Measurements from ENCODE around the gene ECE2. TPM values are rescaled to one million over a fixed set of nuclear protein-coding genes. Genes with fewer than 3 reads are reported as not detected.
A peak's percentile ranks its signal among the peaks of the same experiment; 100 is the strongest.

The ECE2 gene
- polyA plus RNA-seq, 3 donors = 5.5 TPM; not detected in 2

GRCh38 chr3:184238246-184238818 is 37.5 kb upstream of the ECE2 start:
- H3K27ac ChIP-seq (ENCODE audit: low read depth, low read length) = no peak overlapping the region
- 79 to 85% (median 80%) methylated on average over 13 of the region's 13 CpGs for WGBS, 3 donors

GRCh38 chr3:184239221-184239620 is 36.6 kb upstream of the ECE2 start:
- 91 to 98% (median 93%) methylated on average over 8 of the region's 8 CpGs for WGBS, 3 donors

GRCh38 chr3:184239708-184240107 is 36.1 kb upstream of the ECE2 start:
- 78 to 85% (median 81%) methylated on average over 7 of the region's 7 CpGs for WGBS, 3 donors
- no peak overlapping the region for H3K27ac ChIP-seq (ENCODE audit: low read depth, low read length)

More at GRCh38 chr3:184239221-184239620, 36.6 kb upstream of the ECE2 start:
- H3K27ac ChIP-seq (ENCODE audit: low read depth, low read length) = no peak overlapping the region

- H3K27ac ChIP-seq (ENCODE audit: low read depth, low read length) = no peak overlapping the region
- WGBS, 3 donors = 72 to 78% (median 78%) methylated on average over 4 of the region's 4 CpGs
Observed at GRCh38 chr3:184240384-184241140, 35.3 kb upstream of the ECE2 start.

GRCh38 chr3:184241141-184241446 is 34.7 kb upstream of the ECE2 start:
- 30 to 51% (median 45%) methylated on average over 17 of the region's 17 CpGs for WGBS, 3 donors
- no peak overlapping the region for H3K27ac ChIP-seq (ENCODE audit: low read depth, low read length)

- H3K27ac ChIP-seq (ENCODE audit: low read depth, low read length) = no peak overlapping the region
- 13 to 45% (median 39%) methylated on average over 45 to 46 of the region's 46 CpGs for WGBS, 3 donors
Observed at GRCh38 chr3:184241447-184242296, 34.1 kb upstream of the ECE2 start.

GRCh38 chr3:184242297-184242685 is 33.5 kb upstream of the ECE2 start:
- H3K27ac ChIP-seq (ENCODE audit: low read depth, low read length) = no peak overlapping the region
- 65 to 88% (median 84%) methylated on average over 5 of the region's 5 CpGs for WGBS, 3 donors

GRCh38 chr3:184248454-184249411 is 27.1 kb upstream of the ECE2 start, which contains the start of gene ALG3:
ALG3 (minus strand) TSS chr3:184248962; CDS start chr3:184248940, 22 bp downstream.
- H3K27ac ChIP-seq (ENCODE audit: low read depth, low read length) = peak within 1 kb of the TSS; percentile 68
- WGBS, 3 donors = 0 to 1% (median 0%) methylated on average over 39 to 49 of the region's 49 CpGs

GRCh38 chr3:184249412-184250166 is 26.2 kb upstream of the ECE2 start, which contains the start of gene EEF1AKMT4:
EEF1AKMT4 (plus strand) TSS chr3:184249672; CDS start chr3:184249695, 23 bp downstream.
- WGBS, 3 donors = 0 to 1% (median 0%) methylated on average over 53 to 54 of the region's 54 CpGs

GRCh38 chr3:184250167-184250828 is 25.5 kb upstream of the ECE2 start:
- 13 to 14% (median 13%) methylated on average over 20 of the region's 20 CpGs for WGBS, 3 donors
- no peak overlapping the region for H3K27ac ChIP-seq (ENCODE audit: low read depth, low read length)

More at GRCh38 chr3:184249412-184250166, 26.2 kb upstream of the ECE2 start, which contains the start of gene EEF1AKMT4:
- H3K27ac ChIP-seq (ENCODE audit: low read depth, low read length) = peak within 1 kb of the TSS; percentile 68

- no peak overlapping the region for H3K27ac ChIP-seq (ENCODE audit: low read depth, low read length)
- WGBS, 3 donors = 93 to 99% (median 94%) methylated on average over 3 of the region's 3 CpGs
Observed at GRCh38 chr3:184255291-184256039, 20.4 kb upstream of the ECE2 start.

- 91 to 93% (median 93%) methylated on average over 23 of the region's 23 CpGs for WGBS, 3 donors
- H3K27ac ChIP-seq (ENCODE audit: low read depth, low read length) = no peak overlapping the region
Observed at GRCh38 chr3:184257083-184257915, 18.5 kb upstream of the ECE2 start.

GRCh38 chr3:184258926-184259325 is 16.9 kb upstream of the ECE2 start:
- WGBS, 3 donors = 88 to 93% (median 89%) methylated on average over 5 of the region's 5 CpGs
- H3K27ac ChIP-seq (ENCODE audit: low read depth, low read length) = no peak overlapping the region

GRCh38 chr3:184259396-184259877 is 16.4 kb upstream of the ECE2 start:
- 19 to 25% (median 20%) methylated on average over 13 to 28 of the region's 28 CpGs for WGBS, 3 donors
- H3K27ac ChIP-seq (ENCODE audit: low read depth, low read length) = no peak overlapping the region

Data from adipose tissue (tissue), 3 donors.